ENCODE results near the gene MRPS2.
"Not testable (repeated sequence)": the region's sequence is repeated elsewhere in the genome, so short reads cannot be mapped to it uniquely, and the experiment has no call there.

The MRPS2 gene

DNA sequence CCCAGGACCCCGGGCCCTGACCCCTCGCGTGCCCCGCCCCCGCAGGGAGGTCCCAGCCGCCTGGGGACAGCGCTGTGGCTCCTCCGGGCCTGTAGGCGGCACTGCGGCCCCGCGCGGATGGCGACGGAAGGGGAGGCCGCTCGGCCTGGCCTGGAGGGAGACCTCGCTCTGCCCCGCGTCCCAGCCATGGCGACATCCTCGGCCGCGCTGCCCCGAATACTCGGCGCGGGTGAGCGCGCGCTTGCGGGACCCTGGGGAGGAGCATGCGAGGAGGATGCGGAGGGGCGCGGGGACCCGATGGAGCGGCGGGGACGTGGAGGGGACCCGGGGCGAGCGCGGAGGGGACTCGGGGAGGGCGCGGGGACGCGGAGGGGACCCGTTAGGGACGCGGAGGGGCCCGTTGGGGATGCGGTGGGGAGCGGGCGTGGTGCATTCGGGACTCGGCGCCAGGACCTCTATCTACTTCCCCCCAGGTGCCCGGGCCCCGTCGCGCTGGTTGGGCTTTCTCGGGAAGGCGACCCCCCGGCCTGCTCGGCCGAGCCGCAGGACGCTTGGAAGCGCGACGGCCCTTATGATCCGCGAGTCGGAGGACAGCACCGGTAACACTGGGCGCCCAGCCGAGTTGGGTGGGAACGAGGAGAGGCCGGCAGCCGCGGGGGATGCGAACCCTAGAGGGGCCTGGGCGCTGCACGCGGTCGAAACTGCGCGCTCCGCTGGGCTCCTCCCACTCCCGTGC is at the start of gene MRPS2:
TSS of gene MRPS2 (plus strand) at position 158 of the 736 bp plus-strand sequence. CDS start at position 187, 29 bp downstream.
- DNase-seq, result peak; percentile 84

DNA sequence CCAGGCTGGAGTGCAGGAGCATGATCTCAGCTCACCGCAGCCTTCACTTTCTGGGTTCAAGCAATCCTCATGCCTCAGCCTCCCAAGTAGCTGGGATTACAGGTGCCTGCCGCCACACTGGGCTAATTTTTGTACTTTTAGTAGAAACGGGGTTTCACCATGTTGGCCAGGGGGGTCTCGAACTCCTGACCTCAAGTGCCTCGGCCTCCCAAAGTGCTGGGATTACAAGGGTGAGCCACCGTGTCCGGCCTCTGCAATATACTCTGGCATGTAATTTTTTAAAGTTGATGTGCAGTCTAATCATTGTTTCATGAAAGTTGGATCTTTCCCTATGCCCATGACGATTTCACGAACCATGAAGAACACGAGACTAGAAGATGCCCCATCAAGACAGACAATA is 49.5 kb upstream of the MRPS2 start:
- DNase-seq, result no peak

DNA sequence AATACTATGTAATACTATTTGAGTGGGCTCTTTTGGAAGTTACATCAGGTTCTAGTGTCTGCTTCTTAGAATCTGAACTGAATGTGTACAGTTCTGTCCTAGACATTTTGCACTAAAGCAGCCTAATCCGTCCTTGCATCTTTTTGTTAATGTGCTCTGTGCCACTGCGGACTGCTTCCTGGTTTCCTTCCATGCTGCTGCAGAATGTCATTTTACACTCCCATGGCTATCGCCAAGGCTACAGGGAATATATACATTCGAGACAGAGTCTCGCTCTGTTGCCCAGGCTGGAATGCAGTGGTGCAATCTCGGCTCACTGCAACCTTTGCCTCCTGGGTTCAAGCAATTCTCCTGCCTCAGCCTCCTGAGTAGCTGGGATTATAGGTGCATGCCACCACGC is 48.6 kb upstream of the MRPS2 start:
- not testable (repeated sequence) for DNase-seq

DNA sequence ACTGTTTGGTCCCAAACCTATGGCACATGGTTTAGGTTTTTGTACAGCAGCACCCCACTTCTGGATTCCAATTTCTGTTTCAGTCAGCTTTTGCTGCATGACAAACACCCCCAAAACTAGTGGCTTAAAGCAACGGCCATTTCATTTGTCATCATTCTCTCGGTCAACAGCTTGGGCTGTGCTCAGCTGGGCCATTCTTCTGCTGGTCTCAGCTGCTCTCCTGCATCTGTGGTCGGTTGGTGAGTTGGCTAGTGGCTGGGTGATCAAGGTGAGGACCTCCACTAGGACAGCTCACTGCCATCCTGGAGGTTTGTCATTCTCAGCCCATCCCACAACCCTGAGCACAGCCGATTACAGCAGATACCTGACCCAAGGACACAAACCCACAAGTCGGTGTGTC is 45.7 kb upstream of the MRPS2 start:
- DNase-seq, result no peak

DNA sequence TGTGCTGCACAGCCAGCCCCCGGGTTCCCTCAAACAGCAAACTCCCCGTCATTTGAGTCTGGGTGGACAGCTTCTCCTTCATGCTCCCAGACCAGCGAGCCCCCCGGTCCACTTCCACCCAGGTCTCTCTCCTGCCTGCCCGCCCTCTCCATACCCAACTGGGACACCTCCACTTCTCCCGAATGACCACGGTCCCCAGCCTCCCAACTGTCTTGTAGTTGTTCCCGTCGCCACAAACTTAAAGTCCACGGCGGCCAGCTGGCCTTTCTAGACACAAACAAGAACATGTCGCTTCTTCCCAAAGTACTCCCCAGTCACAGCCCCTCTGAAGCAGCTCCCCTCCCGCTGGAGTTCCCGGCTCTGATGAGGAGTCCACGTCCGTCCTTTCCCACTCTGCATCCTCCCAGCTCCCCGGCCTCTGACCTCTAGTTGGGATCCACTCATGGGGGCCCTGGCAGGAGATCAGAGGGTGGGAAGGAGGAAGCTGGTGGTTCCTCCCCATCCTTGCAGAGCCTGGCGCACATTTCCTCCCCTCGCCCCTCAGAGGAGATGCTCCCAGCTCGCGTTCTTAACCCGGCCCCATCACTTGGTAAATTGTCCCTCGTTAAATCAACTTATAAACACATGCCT is 45.0 kb upstream of the MRPS2 start:
- no peak for DNase-seq

DNA sequence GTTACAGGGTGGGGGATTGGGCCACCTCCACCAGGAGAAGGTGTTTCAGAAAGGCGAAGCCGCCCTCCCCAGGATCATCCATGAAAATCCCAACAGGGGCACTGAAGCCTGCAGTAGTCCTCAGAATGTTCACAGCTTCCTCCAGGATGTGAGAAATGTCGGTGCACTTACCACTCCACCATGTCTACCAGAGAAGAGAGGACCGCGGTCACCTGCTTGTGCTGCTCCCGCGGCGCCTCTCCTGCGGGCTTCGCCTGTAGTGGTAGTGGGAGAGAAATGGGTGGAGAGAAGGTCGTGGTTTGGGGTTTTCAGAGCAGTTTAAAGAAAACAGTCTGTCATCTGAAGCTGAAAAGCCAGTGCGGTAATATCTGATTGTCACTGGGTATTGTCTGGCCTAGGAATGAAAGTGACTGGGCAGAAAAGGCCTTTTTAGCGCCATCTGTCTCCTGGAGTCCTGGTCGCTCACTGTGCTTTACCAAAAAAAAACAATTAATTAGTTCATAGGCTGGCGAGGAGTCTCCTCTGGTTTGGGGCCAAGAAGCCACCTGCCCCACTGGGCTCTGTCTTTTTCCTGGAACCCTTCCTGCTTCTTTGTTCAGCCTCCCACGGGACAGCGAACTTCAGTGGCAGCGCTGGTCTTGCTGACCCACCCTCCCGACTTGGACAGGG is 43.9 kb upstream of the MRPS2 start:
- no peak for DNase-seq

DNA sequence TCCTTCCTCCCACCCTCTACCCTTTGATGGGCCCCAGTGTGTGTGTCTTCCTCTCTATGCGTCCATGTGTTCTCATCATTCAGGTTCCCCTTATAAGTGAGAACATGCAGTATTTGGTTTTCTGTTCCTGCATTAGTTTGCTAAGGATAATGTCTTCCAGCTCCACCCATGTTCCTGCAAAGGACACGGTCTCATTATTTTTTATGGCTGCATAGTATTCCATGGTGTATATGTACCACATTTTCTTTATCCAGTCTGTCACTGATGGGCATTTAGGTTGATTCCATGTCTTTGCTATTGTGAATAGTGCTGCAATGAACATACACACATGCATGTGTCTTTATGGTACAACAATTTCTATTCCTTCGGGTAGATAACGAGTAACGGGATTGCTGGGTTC is 42.0 kb upstream of the MRPS2 start:
- not testable (repeated sequence) for DNase-seq

DNA sequence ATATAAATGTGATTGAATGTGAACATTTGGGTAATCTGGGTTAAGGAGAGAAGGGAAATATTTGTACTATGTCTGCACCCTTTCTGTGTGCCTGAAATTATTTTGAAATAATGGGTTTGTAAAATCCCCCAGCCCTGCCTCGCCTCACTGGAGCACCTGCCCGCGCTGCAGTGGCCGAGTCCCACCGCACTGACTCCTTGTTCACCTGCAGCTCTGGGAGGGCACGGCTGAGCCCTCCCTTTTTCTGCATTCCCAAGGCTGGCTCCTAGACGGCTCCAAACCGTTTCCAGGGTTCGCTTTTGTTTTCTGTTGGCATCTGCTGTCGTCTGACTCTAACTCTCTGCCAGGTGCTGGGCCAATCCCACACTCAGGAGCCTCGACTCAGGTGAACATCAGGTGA is 38.5 kb upstream of the MRPS2 start:
- DNase-seq, result no peak

DNA sequence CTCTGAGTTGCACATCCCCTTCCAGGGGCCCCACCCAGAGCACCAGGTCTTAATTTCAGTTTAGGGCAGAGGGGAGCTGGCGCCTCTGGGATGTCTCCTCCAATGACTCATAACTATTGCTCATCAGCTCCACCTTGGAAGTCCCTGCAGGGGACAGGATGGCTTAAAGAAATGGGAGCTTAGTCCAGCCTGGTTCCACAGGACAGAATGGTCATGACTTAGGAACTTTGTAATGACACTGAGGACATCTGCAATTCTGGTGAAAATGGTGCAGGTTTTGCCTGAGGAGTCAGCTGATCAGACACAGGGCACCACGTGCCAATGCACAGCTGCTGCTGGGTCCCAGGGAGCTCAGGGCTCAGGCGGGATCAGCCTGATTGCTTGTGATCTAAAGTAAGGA is 37.3 kb upstream of the MRPS2 start:
- peak; percentile 56 for DNase-seq

DNA sequence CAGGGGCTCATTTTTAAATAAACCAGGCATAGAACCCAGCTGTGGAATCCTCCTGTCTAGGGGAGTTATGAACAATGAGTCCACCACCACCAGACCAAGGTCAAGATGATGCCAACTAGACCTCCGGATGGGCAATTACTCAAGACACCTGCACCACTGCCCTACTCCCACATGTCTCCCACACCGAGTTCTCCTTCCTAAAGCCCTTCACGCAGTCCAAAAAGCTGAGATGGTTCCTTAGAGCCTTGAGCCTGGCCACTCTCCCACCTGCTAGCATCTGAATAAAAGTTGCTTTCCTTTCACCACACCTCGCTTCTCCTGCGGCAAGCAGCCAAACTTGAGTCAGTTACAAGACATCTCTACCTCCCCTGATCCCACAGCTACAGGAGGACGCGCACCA is 36.3 kb upstream of the MRPS2 start:
- DNase-seq, result no peak

DNA sequence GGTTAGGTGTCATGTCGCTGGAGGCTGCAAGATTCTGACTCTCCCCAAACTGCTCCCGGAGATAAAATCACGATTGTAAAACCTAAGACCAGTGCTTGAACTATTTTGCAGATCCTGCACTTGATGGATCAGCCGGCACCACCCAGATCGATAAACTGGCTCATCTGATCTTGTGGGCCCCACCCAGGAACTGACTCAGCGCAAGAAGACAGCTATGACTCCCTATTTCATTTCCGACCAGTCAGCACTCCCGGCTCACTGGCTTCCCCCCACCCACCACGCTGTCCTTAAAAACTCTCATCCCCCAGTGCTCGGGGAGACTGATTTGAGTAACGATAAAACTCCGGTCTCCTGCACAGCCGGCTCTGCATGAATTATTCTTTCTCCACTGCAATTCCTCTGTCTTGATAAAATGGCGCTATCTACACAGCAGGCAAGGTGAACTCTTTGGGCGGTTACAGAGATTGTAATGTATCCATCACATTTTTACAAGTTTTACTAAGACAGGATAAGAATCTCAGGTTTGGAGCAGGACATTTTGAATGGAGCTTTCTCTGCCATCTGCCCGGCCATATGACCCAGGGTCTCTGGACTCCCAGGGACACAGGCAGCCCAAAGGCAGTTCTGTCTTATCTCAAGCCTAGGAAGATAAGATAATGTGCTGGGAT is 31.5 kb upstream of the MRPS2 start:
- peak; percentile 57 for DNase-seq

DNA sequence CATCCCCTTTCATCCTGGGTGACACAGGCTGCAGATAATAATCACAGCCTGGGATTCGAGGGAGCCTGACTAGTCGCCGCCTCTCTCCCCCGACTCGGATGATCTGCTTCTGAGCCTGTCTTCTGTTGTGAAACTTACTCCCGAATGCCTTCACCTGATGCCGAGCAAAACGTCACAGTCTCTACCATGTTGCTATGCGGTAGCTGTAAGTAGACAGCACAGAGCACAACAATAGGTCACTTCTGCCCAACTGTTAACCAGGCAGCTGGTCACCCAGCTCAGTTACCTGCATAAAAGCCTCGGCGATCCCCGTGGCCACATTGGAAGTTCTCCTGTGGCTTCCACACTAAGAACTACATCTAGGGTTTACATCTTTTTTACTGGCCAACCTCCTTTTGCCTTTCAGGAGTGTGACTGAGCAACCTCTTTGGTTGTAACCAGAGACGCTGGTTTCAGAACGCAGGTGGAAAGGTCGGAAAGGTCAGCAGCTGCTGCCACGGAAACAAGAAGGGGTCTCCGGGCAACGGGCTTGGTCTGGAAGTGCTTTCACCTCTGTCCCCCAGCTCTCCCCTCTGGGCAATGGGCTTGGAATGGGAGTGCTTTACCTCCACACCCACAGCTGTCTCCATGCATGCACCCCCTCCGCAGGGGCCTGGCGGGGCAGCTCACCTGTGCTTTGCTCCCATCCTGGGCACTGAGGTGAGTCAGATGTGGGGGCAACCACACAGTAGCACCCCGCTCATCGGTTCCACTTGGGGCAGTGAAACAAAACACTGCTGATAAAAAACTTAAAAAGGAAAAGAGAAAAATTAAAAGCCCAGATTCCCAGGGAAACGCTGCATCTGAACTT is 28.5 kb upstream of the MRPS2 start:
- DNase-seq, result no peak

DNA sequence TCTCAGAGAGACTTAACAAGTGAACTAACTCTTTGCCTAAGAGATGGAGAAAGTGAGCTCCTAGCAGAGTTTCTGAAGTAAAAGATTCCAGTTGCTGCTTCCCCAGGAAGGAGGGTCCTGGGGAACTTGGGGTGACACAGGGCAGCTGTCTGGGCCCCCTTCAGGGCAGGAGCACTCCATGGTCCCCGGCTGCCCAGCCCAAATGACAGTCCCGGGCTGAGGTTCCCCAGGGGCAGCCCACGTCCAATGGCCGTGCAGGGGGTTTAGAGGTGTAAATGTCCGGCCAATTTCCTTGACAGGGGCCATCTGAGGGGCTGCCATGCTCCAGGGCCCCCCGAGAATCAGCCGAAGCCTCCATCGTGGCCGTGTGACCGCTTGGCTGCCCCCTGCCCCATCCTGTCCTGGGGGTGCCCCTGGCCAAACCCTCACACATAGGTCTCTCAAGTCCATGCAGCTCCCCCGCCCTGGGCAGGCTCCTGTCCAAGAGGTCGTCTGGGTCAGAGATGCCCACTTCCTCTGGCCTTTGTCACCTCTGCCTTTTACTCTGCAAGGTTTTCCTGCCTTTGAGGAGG is 26.4 kb upstream of the MRPS2 start:
- no peak for DNase-seq

DNA sequence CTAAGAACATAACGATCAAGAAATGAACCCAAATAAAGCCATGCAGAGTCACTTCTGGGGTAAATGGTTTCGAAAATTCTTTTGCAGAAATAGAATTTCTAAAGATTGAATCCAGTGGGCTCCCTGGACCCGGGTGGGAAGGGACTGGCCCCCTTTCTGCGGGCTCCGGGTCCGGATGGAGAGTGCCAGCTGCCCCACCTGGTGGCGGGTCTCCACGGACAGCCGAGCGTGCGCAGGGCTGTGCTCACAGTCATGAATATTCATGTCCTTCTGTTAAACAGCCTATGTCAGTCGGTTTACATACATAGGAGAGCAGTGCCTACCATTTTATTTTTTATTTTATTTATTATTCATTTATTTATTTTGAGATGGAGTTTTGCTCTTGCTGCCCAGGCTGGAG is 25.6 kb upstream of the MRPS2 start:
- no peak for DNase-seq

DNA sequence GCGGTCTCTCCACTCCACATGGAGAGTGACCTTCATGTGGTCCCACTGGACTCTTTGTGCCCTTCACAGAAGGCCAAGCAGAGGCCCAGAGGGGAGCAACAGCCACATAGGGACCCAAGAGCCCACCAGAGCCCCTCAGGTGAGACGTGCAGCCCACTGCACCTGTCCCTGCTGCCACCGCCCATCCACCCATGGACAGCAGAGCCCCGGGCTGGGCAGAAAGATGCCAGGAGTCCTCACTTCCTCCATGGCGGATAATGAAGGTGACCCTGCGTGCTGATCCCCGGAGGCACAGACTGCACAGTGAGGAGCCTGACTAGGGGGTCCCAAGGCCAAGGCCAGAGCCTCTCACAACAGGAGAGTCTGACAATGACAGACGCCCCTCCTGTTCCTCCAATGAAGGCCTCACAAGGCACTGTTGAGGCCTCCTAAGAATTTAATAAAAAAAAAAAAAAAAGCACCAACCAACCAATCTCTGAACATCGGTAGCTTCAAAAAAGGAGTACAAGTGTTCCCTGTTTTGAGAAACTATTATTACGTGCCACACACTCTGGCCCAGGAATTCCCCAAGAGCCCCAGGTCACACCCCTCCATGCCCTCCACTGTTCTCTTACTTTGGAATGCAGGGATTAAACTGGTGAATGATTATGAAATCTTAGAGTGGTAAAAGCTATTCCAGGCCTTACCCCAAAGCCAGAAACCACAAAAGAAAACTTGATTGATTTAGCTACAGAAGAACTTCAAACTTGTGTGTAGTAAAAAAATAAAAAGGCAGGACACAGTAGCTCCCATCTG is 23.7 kb upstream of the MRPS2 start:
- peak; percentile 30 for DNase-seq

DNA sequence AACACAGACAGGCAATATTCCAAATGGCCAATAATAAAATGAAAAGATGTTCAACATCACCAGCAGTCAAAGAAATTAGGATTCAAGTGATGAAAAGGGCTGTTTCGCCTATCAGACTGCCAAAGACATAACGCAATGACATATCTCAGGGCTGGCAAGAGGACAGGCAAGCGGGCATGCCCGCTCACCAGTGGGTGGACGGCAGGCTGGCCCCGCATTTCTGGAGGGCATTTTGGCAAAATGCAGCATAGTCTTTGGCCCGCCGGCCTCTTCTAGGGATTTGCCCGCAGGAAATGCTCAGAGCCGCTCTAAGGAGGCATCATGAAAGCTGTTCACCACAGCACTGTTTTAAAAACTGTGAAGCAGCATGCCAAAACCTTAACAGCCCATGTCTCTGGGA is 22.3 kb upstream of the MRPS2 start:
- no peak for DNase-seq

DNA sequence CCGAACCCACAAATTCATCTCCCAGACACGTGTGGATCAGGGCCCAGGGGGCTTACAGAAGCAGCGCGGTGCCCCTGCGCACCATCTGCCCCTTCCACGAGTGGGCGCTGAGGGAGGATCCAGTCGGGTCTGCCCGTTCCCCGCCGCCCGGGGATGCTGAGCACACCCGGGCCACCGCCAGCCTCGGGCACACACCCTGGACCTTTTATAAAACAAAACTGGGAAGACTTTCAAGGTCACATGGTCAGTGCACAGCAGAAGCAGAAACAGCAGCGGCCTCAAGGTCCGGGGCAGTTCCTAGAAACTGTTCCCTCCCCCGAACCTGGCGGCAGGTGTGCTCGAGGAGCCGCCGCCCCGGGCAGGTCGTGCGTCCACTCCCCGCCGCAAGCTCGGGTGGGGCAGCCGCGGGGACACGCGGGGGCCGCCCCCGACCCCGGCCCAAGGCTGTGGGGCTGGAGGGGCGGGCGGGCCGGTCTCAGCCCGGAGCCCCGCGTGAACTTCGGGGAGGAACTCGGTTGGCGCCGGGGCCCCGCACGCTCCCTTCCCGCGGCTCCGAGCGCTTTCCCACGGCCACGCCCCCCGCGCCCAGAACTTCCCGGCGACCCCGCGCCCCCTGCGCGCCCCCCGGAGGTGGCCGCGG is 21.5 kb upstream of the MRPS2 start:
- DNase-seq, result no peak

DNA sequence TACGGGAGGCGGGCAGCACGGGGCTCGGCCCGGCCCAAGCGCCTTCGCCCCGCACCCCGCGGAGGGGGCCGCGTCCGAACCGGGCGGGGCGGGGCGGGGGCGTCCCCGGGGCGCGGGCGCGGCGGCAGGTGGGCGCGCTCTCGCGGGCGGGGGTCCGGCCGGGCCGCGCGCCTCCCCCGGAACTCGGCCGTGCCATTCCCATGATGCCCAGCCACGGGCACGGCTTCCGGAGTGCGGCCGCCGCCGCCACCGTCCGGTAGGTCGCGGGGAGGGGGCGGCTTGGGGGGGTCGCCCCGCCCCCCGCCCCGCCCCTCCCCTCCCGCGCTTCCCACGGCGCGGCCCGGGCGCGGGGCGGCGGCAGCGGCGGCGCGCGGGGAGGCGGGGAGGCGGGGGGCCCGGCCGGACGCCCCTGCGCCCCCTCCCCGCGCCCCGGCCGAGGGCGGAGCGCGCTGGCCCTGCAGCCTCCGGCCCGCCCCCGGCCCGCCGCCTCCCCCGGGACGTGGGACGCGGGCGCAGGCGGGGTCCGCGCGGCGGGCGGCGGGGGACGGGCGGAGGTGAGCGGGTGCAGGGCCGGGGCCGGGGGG is 20.9 kb upstream of the MRPS2 start, which contains the start of gene PPP1R26:
TSS of gene PPP1R26 (plus strand) at position 314 of the 584 bp plus-strand sequence. CDS start 4,729 bp downstream, outside the sequence.
- no peak for DNase-seq

DNA sequence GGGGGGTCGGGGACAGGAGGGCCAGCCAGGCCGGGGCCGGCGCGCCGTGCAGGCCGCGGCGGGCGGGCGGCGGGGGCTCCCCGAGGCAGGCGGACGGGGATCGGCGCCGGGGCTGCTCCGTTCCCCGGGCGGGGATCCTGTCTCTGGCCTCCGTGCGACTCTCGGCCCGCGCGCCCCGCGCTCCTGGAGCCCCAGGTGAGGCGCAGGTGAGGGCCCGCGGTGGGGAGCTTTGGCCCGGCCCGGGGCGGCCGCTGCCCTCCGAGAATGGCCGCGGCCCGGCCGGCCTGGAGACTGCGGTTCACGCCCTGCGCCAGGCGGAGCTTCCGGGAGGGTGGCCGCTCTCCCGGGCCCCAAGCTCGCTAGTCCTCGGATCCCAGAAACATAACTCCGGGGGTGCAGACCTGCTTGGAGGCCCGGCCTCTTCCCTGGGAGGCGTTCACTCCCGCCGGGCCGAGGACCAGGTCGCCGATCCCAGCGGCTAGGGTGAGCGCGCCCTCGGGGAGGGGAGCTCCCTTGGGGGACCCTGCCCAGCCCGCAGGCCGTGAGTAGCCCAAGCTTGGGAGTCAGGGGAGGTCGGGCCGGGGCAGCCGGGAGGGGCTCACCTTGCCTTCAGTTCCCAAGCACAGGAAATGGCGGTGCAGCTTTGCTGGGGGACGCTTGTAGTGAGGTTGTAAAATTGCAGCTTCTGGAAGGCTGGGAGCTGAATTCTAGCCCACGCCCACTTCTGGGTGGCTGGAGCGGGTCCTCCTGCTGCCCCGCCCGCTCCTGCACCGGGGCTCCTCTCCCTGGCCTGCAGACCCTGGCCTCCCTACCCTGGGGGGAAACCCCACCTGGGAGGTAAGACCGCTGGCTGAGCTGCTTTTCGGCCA is 20.2 kb upstream of the MRPS2 start:
- DNase-seq, result peak; percentile 24

Data from fibroblast of skin of right quadriceps (primary cell).